Body of pancreas (tissue), 4 donors: ENCODE results near the gene WNT11. TPM values are rescaled to one million over a fixed set of nuclear protein-coding genes. Genes with fewer than 3 reads are reported as not detected.

Experiments
- ATAC-seq: fragments of 150-250 bp; one replicate; pipeline ENCODE4 v1.9.1; 2016
- DNase-seq, 4 donors: peaks; one replicate each; pipeline ENCODE4 v3.0.0-alpha.2; 2019
- H3K27ac ChIP-seq, 4 donors: fragments of 200-600 bp; sonication (generic); 1 replicate in 3 of 4; 2 replicates in 1 of 4; pipeline versions ENCODE4 v1.5.1 to v1.6.1; 2016 to 2019; ENCODE audit warnings: mild to moderate bottlenecking in 1 of 4, mixed read lengths in 1 of 4, moderate library complexity in 1 of 4
- H3K27me3 ChIP-seq, 2 donors: fragments of 200-600 bp; sonication (generic); one replicate each; pipeline ENCODE4 v1.6.0; 2016; ENCODE audit warnings: mild to moderate bottlenecking in 1 of 2
- H3K36me3 ChIP-seq, 2 donors: fragments of 200-600 bp; sonication (generic); replicated peaks in 1 of 2; 2 replicates each; pipeline ENCODE4 v1.5.1; 2016; ENCODE audit warnings: low read depth in 2 of 2; ENCODE audit not compliant: insufficient read depth in 1 of 2
- H3K4me1 ChIP-seq: fragments of 200-600 bp; sonication (generic); one replicate; pipeline ENCODE4 v1.6.0; 2016
- H3K4me3 ChIP-seq, 2 donors: fragments of 200-600 bp; sonication (generic); 1 replicate in 1 of 2; 2 replicates in 1 of 2; pipeline ENCODE4 v1.5.1; 2016 to 2019
- H3K9me3 ChIP-seq, 3 donors: fragments of 200-600 bp; sonication (generic); 1 replicate in 2 of 3; 2 replicates in 1 of 3; pipeline ENCODE4 v1.5.1; 2016
- POLR2A ChIP-seq, 3 donors: fragments of 450-650 bp; IDR thresholded peaks; one replicate each; pipeline ENCODE4 v1.6.1; 2016; ENCODE audit warnings: antibody characterized with exemption in 3 of 3, mild to moderate bottlenecking in 2 of 3
- WGBS, 2 donors: methylation state at CpG; one replicate each; pipeline ENCODE4 v1.1.5; 2017; 5-methylcytosine and 5-hydroxymethylcytosine counted together
- intact Hi-C: fragments of 100-400 bp; cut with DNase I; formaldehyde crosslinking; loops from one replicate; pipeline ENCODE4 v1.15.1; 2023
- total RNA-seq, 2 donors: library from RNA; depleted of rRNA; stranded (reverse); fragments of >200 nt; gene quantifications; one replicate each; pipeline ENCODE4 v1.1.0, GENCODE V29; 2016
- TF ChIP-seq, protein P1 (sequence below), 7 experiments: fragments of 450-650 bp in 4 of 7; fragments of 200-600 bp in 3 of 7; sonication (generic) in 3 of 7; IDR thresholded peaks; one replicate each; pipeline ENCODE4 v1.5.1; 2016 to 2019; ENCODE audit warnings: antibody characterized with exemption in 7 of 7

Gene WNT11
- total RNA-seq, 2 donors from 2014 or later, result 4.2 to 23.4 TPM

DNA sequence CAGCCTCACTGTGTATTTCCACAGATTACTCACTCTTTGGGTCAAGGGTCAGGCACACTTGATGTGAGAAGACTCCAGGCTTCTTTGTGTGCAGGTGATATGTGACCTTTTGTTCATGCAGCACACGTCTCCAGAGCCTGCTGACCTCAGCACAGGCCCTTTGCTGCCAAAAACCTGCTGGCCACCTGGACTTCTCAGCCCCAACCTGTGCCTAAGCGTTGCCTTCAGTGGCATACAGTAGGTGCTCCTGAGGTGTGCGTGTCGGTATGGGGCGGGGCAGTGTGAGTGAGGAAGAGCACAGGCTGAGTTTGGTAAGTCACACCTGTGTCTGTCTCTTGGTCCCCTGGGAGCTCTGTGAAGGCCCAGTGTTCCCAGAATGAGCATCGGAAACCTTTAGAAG lies 58.1 kb downstream of the WNT11 start:
- DNase-seq (no peak), ATAC-seq (no peak)
- Histone ChIP-seq H3K27me3 (no peaks in the 10 kb centered on the region), H3K4me3 (no peak overlapping the region), H3K4me1 (peaks cover 32% of the 10 kb centered on the region), H3K9me3 (no peaks in the 10 kb centered on the region), H3K36me3 (no peaks in the 10 kb centered on the region), H3K27ac (no peak overlapping the region)
- TF ChIP-seq, protein P1, sequence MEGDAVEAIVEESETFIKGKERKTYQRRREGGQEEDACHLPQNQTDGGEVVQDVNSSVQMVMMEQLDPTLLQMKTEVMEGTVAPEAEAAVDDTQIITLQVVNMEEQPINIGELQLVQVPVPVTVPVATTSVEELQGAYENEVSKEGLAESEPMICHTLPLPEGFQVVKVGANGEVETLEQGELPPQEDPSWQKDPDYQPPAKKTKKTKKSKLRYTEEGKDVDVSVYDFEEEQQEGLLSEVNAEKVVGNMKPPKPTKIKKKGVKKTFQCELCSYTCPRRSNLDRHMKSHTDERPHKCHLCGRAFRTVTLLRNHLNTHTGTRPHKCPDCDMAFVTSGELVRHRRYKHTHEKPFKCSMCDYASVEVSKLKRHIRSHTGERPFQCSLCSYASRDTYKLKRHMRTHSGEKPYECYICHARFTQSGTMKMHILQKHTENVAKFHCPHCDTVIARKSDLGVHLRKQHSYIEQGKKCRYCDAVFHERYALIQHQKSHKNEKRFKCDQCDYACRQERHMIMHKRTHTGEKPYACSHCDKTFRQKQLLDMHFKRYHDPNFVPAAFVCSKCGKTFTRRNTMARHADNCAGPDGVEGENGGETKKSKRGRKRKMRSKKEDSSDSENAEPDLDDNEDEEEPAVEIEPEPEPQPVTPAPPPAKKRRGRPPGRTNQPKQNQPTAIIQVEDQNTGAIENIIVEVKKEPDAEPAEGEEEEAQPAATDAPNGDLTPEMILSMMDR (IDR thresholded peaks at IDR 0.05), result no peak
- no peak for TF ChIP-seq POLR2A (IDR thresholded peaks at IDR 0.05)
- intact Hi-C loops, result loop anchor here (5.0 kb wide), 1 partner anchor 251 kb away; no protein-coding TSS in a partner anchor
- WGBS, 2 donors, result 73 to 79% methylated on average over 4 to 6 of the region's 6 CpGs

DNA sequence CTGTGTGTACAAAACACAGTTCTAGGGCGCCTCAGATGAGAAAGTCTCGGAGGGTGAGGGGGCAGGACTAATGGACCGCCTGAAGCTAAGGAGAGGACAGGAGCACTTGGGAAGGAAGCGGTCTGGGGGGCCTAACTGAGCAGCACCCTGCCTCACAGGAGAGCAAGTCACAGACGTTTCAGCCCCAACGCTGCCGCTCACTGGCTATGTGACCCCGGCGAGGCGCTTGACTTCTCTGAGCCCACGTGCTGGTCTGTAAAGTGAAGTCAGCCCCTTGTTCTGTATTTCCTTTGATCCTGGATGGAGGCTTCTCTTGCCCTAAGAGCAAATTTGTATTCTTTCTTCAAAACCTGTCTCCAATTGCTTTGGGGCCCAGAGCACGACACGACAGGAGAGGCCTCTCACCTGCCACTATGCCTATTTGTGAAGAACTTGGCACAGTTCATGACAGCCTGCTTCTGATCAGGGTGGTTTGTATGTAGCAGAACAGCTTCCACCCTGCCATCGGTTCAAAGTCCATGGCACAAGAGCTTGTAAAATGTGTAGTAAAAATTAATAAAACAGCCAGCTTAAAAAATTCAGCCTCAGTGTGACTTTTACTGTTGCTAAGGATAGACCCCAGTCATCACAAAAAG lies 59.1 kb downstream of the WNT11 start:
- no peak for ATAC-seq
- no peak for DNase-seq
- no peak overlapping the region for H3K4me3 ChIP-seq
- TF ChIP-seq POLR2A (IDR thresholded peaks at IDR 0.05), result no peak
- TF ChIP-seq, protein P1 (IDR thresholded peaks at IDR 0.05), result no peak
- no peaks in the 10 kb centered on the region for H3K36me3 ChIP-seq
- WGBS, 2 donors, result 71 to 74% methylated on average over 14 of the region's 14 CpGs
- H3K27me3 ChIP-seq, result no peaks in the 10 kb centered on the region
- intact Hi-C loops, result loop anchor here (5.0 kb wide), 1 partner anchor 250 kb away; no protein-coding TSS in a partner anchor
- H3K27ac ChIP-seq, result no peak overlapping the region
- H3K4me1 ChIP-seq, result peaks cover 21% of the 10 kb centered on the region
- H3K9me3 ChIP-seq, result no peaks in the 10 kb centered on the region

DNA sequence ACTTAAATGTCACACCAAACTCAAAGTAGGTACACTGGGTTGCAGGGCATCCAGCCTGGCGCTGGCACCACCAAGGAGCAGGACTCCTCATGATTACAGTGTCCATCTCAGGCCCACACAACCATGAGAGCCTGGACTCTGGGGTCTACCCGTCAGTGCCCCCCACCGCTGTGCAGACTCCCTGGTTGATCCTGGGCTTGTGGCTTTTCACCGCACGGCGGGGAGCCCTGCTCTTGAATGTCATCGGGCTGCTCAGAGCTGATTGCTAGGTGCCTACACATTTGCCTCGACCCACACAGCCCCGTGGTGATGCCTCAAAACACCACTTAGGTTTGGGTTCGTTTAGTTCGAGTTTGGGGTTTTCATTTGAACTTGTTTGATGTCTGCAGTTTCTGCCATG lies 63.0 kb downstream of the WNT11 start:
- H3K4me3 ChIP-seq, result no peak overlapping the region
- no peaks in the 10 kb centered on the region for H3K36me3 ChIP-seq
- ATAC-seq (no peak), DNase-seq (no peak)
- WGBS, 2 donors, result 82 to 91% methylated on average over 10 to 11 of the region's 11 CpGs
- H3K4me1 ChIP-seq, result peaks cover 15% of the 10 kb centered on the region
- H3K9me3 ChIP-seq, result no peaks in the 10 kb centered on the region
- no peak for TF ChIP-seq POLR2A (IDR thresholded peaks at IDR 0.05)
- TF ChIP-seq, protein P1 (IDR thresholded peaks at IDR 0.05), result no peak
- intact Hi-C loops, result no loop called here
- H3K27me3 ChIP-seq, result no peaks in the 10 kb centered on the region
- H3K27ac ChIP-seq, result no peak overlapping the region

- peaks cover 3% of the 10 kb centered on the region for H3K4me1 ChIP-seq
- DNase-seq (no peak), ATAC-seq (no peak)
- intact Hi-C loops, result no loop called here
- H3K9me3 ChIP-seq, result no peaks in the 10 kb centered on the region
- no peak overlapping the region for H3K4me3 ChIP-seq
- no peak overlapping the region for H3K27ac ChIP-seq
- 89 to 90% methylated on average over 12 of the region's 12 CpGs for WGBS, 2 donors
- H3K27me3 ChIP-seq, result no peaks in the 10 kb centered on the region
- TF ChIP-seq, protein P1 (IDR thresholded peaks at IDR 0.05), result no peak
- TF ChIP-seq POLR2A (IDR thresholded peaks at IDR 0.05), result no peak
- H3K36me3 ChIP-seq, result no peaks in the 10 kb centered on the region
These were observed 64.3 kb downstream of the WNT11 start for GRCh38 chr11:76141901-76142588.
